Measurements from ENCODE around the gene XYLT2. TPM values are rescaled to one million over a fixed set of nuclear protein-coding genes. Genes with fewer than 3 reads are reported as not detected.
A peak's percentile ranks its signal among the peaks of the same experiment; 100 is the strongest.

XYLT2 gene
- total and polyA plus RNA-seq, 10 of the 15 experiments (the other 5 are each of a cell fraction or from before 2014, with no cell fraction given) = 0.82 to 20.6 (median 13.0) TPM

- FAIRE-seq = no peak
- RAD21 ChIA-PET (ENCODE audit: unreplicated experiment) = no interaction called here
Observed at GRCh38 chr17:50314456-50315011, 31.4 kb upstream of the XYLT2 start.

More at GRCh38 chr17:50314456-50315011, 31.4 kb upstream of the XYLT2 start:
- no peak overlapping the region for H3K4me2 ChIP-seq (ENCODE audit: control insufficient read depth, insufficient read depth)
- no peaks in the 10 kb centered on the region for H3K27me3 ChIP-seq (replicated peaks in 1 of 2; ENCODE audit: control insufficient read depth in 2 of 2, insufficient read depth in 2 of 2, low read length in 1 of 2)
- H3K79me2 ChIP-seq (ENCODE audit: control insufficient read depth, insufficient read depth, low read length) = no peaks in the 10 kb centered on the region
- in situ Hi-C loops (cut with MboI) (no loop called here), intact Hi-C loops (cut with micrococcal nuclease; ENCODE audit: unreplicated experiment) (no loop called here)
- ChIA-PET SMC1A (ENCODE audit: uncharacterized antibody, unreplicated experiment) (interaction anchor here (1.0 to 1.5 kb wide), 2 partner anchors 9 to 114 kb away, joined by 3 read pairs; no protein-coding TSS in a partner anchor), CTCF (interaction anchor here (0.6 kb wide), 1 partner anchor 97 kb away, joined by 3 read pairs; no protein-coding TSS in a partner anchor), POLR2A (no interaction called here)
- TF ChIP-seq RAD51 (IDR thresholded peaks at IDR 0.05) (no peak), SPI1 (IDR thresholded peaks at IDR 0.05; ENCODE audit: borderline replicate concordance, insufficient read depth, low read depth, low read length) (no peak), NRF1 (conservative IDR thresholded peaks at IDR 0.05; ENCODE audit: low read depth, low read length) (no peak), SMARCA5 (IDR thresholded peaks at IDR 0.05) (no peak), PKNOX1 (IDR thresholded peaks at IDR 0.05) (peak; percentile 42; the same call in 1 of the 2 replicates), RCOR1 (conservative IDR thresholded peaks at IDR 0.05; ENCODE audit: low read depth, low read length) (no peak), SRF (IDR thresholded peaks at IDR 0.05; ENCODE audit: low read depth in 2 of 2, low read length in 2 of 2) (no peak)
- TF ChIP-seq, protein P1, sequence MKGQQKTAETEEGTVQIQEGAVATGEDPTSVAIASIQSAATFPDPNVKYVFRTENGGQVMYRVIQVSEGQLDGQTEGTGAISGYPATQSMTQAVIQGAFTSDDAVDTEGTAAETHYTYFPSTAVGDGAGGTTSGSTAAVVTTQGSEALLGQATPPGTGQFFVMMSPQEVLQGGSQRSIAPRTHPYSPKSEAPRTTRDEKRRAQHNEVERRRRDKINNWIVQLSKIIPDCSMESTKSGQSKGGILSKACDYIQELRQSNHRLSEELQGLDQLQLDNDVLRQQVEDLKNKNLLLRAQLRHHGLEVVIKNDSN (IDR thresholded peaks at IDR 0.05; ENCODE audit: borderline replicate concordance, extremely low read length, insufficient read depth, low read depth, low read length) = peak; percentile 3
- no peaks in the 10 kb centered on the region for H3K36me3 ChIP-seq (ENCODE audit: control insufficient read depth in 2 of 2, insufficient read depth in 2 of 2, low read length in 1 of 2)
- WGBS (ENCODE audit: insufficient coverage, insufficient replicate concordance, low lambda C conversion rate, missing lambda C conversion rate) = 19% methylated on average over 6 of the region's 6 CpGs
- ATAC-seq = no peak
- no peak overlapping the region for H2AFZ ChIP-seq (ENCODE audit: control insufficient read depth, low read depth, low read length)
- H3K9me3 ChIP-seq (replicated peaks; ENCODE audit: control insufficient read depth, insufficient read depth, low read length) = no peaks in the 10 kb centered on the region; the same call in 2 of the 3 replicates
- peaks cover 14% of the 10 kb centered on the region for H3K4me1 ChIP-seq (ENCODE audit: control insufficient read depth, insufficient read depth, low read length)
- BruUV-seq (replicated peaks) = no TSS peak
- DNase-seq (ENCODE audit: low read depth, low spot score) = no peak
- H3K9ac ChIP-seq (ENCODE audit: control insufficient read depth, insufficient read depth, low read length) = no peak overlapping the region
- no peak overlapping the region for H3K27ac ChIP-seq (ENCODE audit: control insufficient read depth, insufficient read depth)
- no peaks in the 10 kb centered on the region for H4K20me1 ChIP-seq (ENCODE audit: control insufficient read depth, insufficient read depth)
- H3K4me3 ChIP-seq = no peak overlapping the region

Data from GM12878 (cell line).